ENCODE data around the gene ADAM12. TPM values are rescaled to one million over a fixed set of nuclear protein-coding genes. Genes with fewer than 3 reads are reported as not detected.

The ADAM12 gene
- total and polyA plus RNA-seq, 4 donors, result 0.03 to 0.33 (median 0.19) TPM

GRCh38 chr10:126224967-126225671 is 163.2 kb downstream of the ADAM12 start:
- TF ChIP-seq FOXA2 (IDR thresholded peaks at IDR 0.05), result no peak
- no peak for TF ChIP-seq RAD21 (IDR thresholded peaks at IDR 0.05)
- TF ChIP-seq NR2F2 (IDR thresholded peaks at IDR 0.05), result no peak
- TF ChIP-seq JUND (IDR thresholded peaks at IDR 0.05), result no peak
- no peak for TF ChIP-seq EGR1 (IDR thresholded peaks at IDR 0.05; ENCODE audit: low read depth in 2 of 2)
- TF ChIP-seq FOXA1 (IDR thresholded peaks at IDR 0.05), result no peak
- TF ChIP-seq CTCF (IDR thresholded peaks at IDR 0.05; ENCODE audit: low read depth, low read length, missing input control), result no peak
- TF ChIP-seq HNF4A (conservative IDR thresholded peaks at IDR 0.05), result no peak
- no peak for TF ChIP-seq ZBTB33 (IDR thresholded peaks at IDR 0.05)
- no peak for TF ChIP-seq TAF1 (conservative IDR thresholded peaks at IDR 0.05)
- TF ChIP-seq REST (IDR thresholded peaks at IDR 0.05), result no peak
- TF ChIP-seq ATF3 (IDR thresholded peaks at IDR 0.05), result no peak
- no peak for TF ChIP-seq GABPA (IDR thresholded peaks at IDR 0.05 in 1 of 2, conservative IDR thresholded peaks at IDR 0.05 in 1 of 2)
- no peak for TF ChIP-seq RXRA (IDR thresholded peaks at IDR 0.05)
- no peak for TF ChIP-seq HNF4G (IDR thresholded peaks at IDR 0.05)
- TF ChIP-seq YY1 (IDR thresholded peaks at IDR 0.05), result no peak
- TF ChIP-seq MAX (IDR thresholded peaks at IDR 0.05), result no peak
- H3K27me3 ChIP-seq (ENCODE audit: control insufficient read depth in 4 of 4, insufficient read depth in 4 of 4, low read length in 3 of 4), result peaks cover 0 to 5% (median 0%) of the 10 kb centered on the region in 4 donors
- no peak overlapping the region for H3K4me3 ChIP-seq (ENCODE audit: low read depth in 1 of 3, low read length in 3 of 3)
- H3K9ac ChIP-seq (ENCODE audit: low read depth in 1 of 2, low read length in 2 of 2), result no peak overlapping the region
- H3K4me1 ChIP-seq (ENCODE audit: control insufficient read depth in 4 of 4, insufficient read depth in 4 of 4, low read length in 3 of 4), result no peaks in the 10 kb centered on the region
- no peak for DNase-seq (ENCODE audit: low spot score)
- no peaks in the 10 kb centered on the region for H3K9me3 ChIP-seq (ENCODE audit: control insufficient read depth in 4 of 4, low read length in 3 of 4)
- no peak overlapping the region for H3K27ac ChIP-seq (ENCODE audit: low read depth in 1 of 2, low read length in 2 of 2)
- H3K36me3 ChIP-seq (ENCODE audit: control insufficient read depth in 4 of 4, insufficient read depth in 3 of 4, low read depth in 1 of 4, low read length in 3 of 4), result no peaks in the 10 kb centered on the region
- WGBS, result 73% methylated on average over 20 of the region's 20 CpGs

All from liver (tissue), 9 donors.